GM18873 (cell line): ENCODE measurements around the gene NPAS2.

Experiments used
- ATAC-seq: cut with Tn5 transposase; IDR thresholded peaks from one replicate; pipeline ENCODE4 v1.9.1; 2021; ENCODE audit warnings: mild to moderate bottlenecking, moderate library complexity, moderate number of reproducible peaks; ENCODE audit not compliant: unreplicated experiment, low FRiP score

NPAS2 gene

GRCh38 chr2:100793982-100794381 is 26.0 kb upstream of the NPAS2 start:
- no peak for ATAC-seq

- no peak for ATAC-seq
Measured at GRCh38 chr2:100796499-100797100, 23.3 kb upstream of the NPAS2 start.

GRCh38 chr2:100799686-100800085 is 20.3 kb upstream of the NPAS2 start:
- no peak for ATAC-seq

- ATAC-seq, result no peak
Measured at GRCh38 chr2:100800915-100801314, 19.0 kb upstream of the NPAS2 start.

GRCh38 chr2:100801402-100801801 is 18.5 kb upstream of the NPAS2 start:
- no peak for ATAC-seq

- no peak for ATAC-seq
Measured at GRCh38 chr2:100802066-100802465, 17.9 kb upstream of the NPAS2 start.

- no peak for ATAC-seq
Measured at GRCh38 chr2:100803334-100803733, 16.6 kb upstream of the NPAS2 start.

GRCh38 chr2:100806550-100806949 is 13.4 kb upstream of the NPAS2 start:
- ATAC-seq, result no peak

- ATAC-seq, result no peak
Measured at GRCh38 chr2:100807707-100808106, 12.2 kb upstream of the NPAS2 start.

- no peak for ATAC-seq
Measured at GRCh38 chr2:100808582-100808981, 11.4 kb upstream of the NPAS2 start.

GRCh38 chr2:100809506-100809905 is 10.4 kb upstream of the NPAS2 start:
- ATAC-seq, result no peak

- no peak for ATAC-seq
Measured at GRCh38 chr2:100810603-100811145, 9.3 kb upstream of the NPAS2 start.

- no peak for ATAC-seq
Measured at GRCh38 chr2:100812116-100812515, 7.8 kb upstream of the NPAS2 start.

GRCh38 chr2:100812573-100812972 is 7.4 kb upstream of the NPAS2 start:
- no peak for ATAC-seq

- no peak for ATAC-seq
Measured at GRCh38 chr2:100813527-100813926, 6.4 kb upstream of the NPAS2 start.

GRCh38 chr2:100814043-100814442 is 5.9 kb upstream of the NPAS2 start:
- no peak for ATAC-seq

- no peak for ATAC-seq
Measured at GRCh38 chr2:100814453-100814852, 5.5 kb upstream of the NPAS2 start.

GRCh38 chr2:100817388-100817985 is 2.5 kb upstream of the NPAS2 start:
- no peak for ATAC-seq

GRCh38 chr2:100818003-100818605 is 1.8 kb upstream of the NPAS2 start:
- no peak for ATAC-seq

- ATAC-seq, result no peak
Measured at GRCh38 chr2:100818606-100819369, 1.2 kb upstream of the NPAS2 start.

GRCh38 chr2:100820273-100820522 is 259 bp downstream of the NPAS2 start:
- ATAC-seq, result no peak
